Stimulated activated naive CD8-positive, alpha-beta T cell treated with anti-CD3 and anti-CD28 coated beads, Interleukin-15, amount 100 ng/mL, for 72 hours (primary cell): ENCODE results near the gene OGFR.

ENCODE experiments used
- ATAC-seq: fragments of 150-1000 bp; cut with Tn5 transposase; 2 replicates; pipeline ENCODE4 v1.10.0; 2021; ENCODE audit warnings: mild to moderate bottlenecking, moderate library complexity
- DNase-seq, 2 donors: peaks; one replicate each; pipeline ENCODE4 v3.0.0; 2021 to 2022
- H3K27ac Mint-ChIP-seq, 2 donors: one replicate each; pipeline ENCODE4 v1.8.0; 2022; ENCODE audit warnings: mild to moderate bottlenecking in 2 of 2, mixed read lengths in 2 of 2, moderate library complexity in 2 of 2
- H3K27me3 Mint-ChIP-seq: one replicate; pipeline ENCODE4 v1.8.0; 2022; ENCODE audit warnings: mixed read lengths
- H3K4me1 Mint-ChIP-seq: one replicate; pipeline ENCODE4 v1.8.0; 2022; ENCODE audit warnings: mild to moderate bottlenecking, mixed read lengths
- H3K4me3 Mint-ChIP-seq, 2 donors: one replicate each; pipeline ENCODE4 v1.8.0; 2022; ENCODE audit warnings: mild to moderate bottlenecking in 2 of 2, mixed read lengths in 2 of 2, moderate library complexity in 1 of 2
- H3K9me3 Mint-ChIP-seq, 2 donors: one replicate each; pipeline ENCODE4 v1.8.0; 2022; ENCODE audit warnings: mixed read lengths in 2 of 2

The OGFR gene

GRCh38 chr20:62800314-62801259 is 4.0 kb upstream of the OGFR start:
- no peak overlapping the region for H3K27ac Mint-ChIP-seq
- ATAC-seq: no peak
- no peaks in the 10 kb centered on the region for H3K9me3 Mint-ChIP-seq
- no peaks in the 10 kb centered on the region for H3K27me3 Mint-ChIP-seq
- no peak overlapping the region for H3K4me3 Mint-ChIP-seq
- peaks cover 45% of the 10 kb centered on the region for H3K4me1 Mint-ChIP-seq
- DNase-seq: no peak

- Mint-ChIP-seq H3K9me3 (no peaks in the 10 kb centered on the region), H3K4me1 (peaks cover 49% of the 10 kb centered on the region), H3K4me3 (no peak overlapping the region), H3K27ac (no peak overlapping the region), H3K27me3 (no peaks in the 10 kb centered on the region)
- DNase-seq: no peak
- no peak for ATAC-seq
Observed at GRCh38 chr20:62801284-62802010, 3.2 kb upstream of the OGFR start.

GRCh38 chr20:62802026-62802712 is 2.5 kb upstream of the OGFR start:
- no peak overlapping the region for H3K27ac Mint-ChIP-seq
- no peaks in the 10 kb centered on the region for H3K9me3 Mint-ChIP-seq
- H3K4me1 Mint-ChIP-seq: peaks cover 52% of the 10 kb centered on the region
- ATAC-seq (no peak), DNase-seq (no peak)
- H3K4me3 Mint-ChIP-seq: no peak overlapping the region
- no peaks in the 10 kb centered on the region for H3K27me3 Mint-ChIP-seq

- DNase-seq: no peak
Observed at GRCh38 chr20:62804021-62804626, 511 bp upstream of the OGFR start.

GRCh38 chr20:62805155-62805710 is 598 bp downstream of the OGFR start:
- Mint-ChIP-seq H3K9me3 (no peaks in the 10 kb centered on the region), H3K27me3 (no peaks in the 10 kb centered on the region), H3K4me1 (peaks cover 41% of the 10 kb centered on the region), H3K4me3 (peak overlapping the region; percentile 83 to 94), H3K27ac (peak overlapping the region; percentile 46 to 94)
- ATAC-seq (peak; percentile 56), DNase-seq (no peak)

More at GRCh38 chr20:62804021-62804626, 511 bp upstream of the OGFR start:
- no peaks in the 10 kb centered on the region for H3K9me3 Mint-ChIP-seq
- H3K4me3 Mint-ChIP-seq: peak overlapping the region; percentile 97 to 98
- H3K27me3 Mint-ChIP-seq: no peaks in the 10 kb centered on the region
- H3K27ac Mint-ChIP-seq: peak overlapping the region; percentile 96
- H3K4me1 Mint-ChIP-seq: peaks cover 45% of the 10 kb centered on the region
- ATAC-seq: peak; percentile 27

- DNase-seq (no peak), ATAC-seq (no peak)
- Mint-ChIP-seq H3K4me1 (peaks cover 41% of the 10 kb centered on the region), H3K27me3 (no peaks in the 10 kb centered on the region), H3K27ac (peak overlapping the region; percentile 46 to 94), H3K9me3 (no peaks in the 10 kb centered on the region), H3K4me3 (peak overlapping the region; percentile 83 to 94)
Observed at GRCh38 chr20:62805711-62806382, 1.2 kb downstream of the OGFR start.

- H3K27me3 Mint-ChIP-seq: no peaks in the 10 kb centered on the region
- no peak for ATAC-seq
- no peak for DNase-seq
- no peaks in the 10 kb centered on the region for H3K9me3 Mint-ChIP-seq
- peak overlapping the region; percentile 83 to 94 for H3K4me3 Mint-ChIP-seq
- peaks cover 41% of the 10 kb centered on the region for H3K4me1 Mint-ChIP-seq
- peak overlapping the region in 1 of 2 donors; percentile 80 for H3K27ac Mint-ChIP-seq
Observed at GRCh38 chr20:62806383-62807050, 1.9 kb downstream of the OGFR start.

- Mint-ChIP-seq H3K27ac (peak overlapping the region; percentile 49 to 83), H3K4me1 (peaks cover 49% of the 10 kb centered on the region), H3K27me3 (no peaks in the 10 kb centered on the region), H3K9me3 (no peaks in the 10 kb centered on the region), H3K4me3 (peak overlapping the region in 1 of 2 donors; percentile 33)
- ATAC-seq (no peak), DNase-seq (no peak)
Observed at GRCh38 chr20:62807444-62808210, 3.0 kb downstream of the OGFR start.

- Mint-ChIP-seq H3K27ac (peak overlapping the region in 1 of 2 donors; percentile 83), H3K4me3 (peak overlapping the region; percentile 33 to 35), H3K9me3 (no peaks in the 10 kb centered on the region), H3K4me1 (peaks cover 49% of the 10 kb centered on the region), H3K27me3 (no peaks in the 10 kb centered on the region)
- DNase-seq: peak; percentile 71 to 75
- ATAC-seq: peak; percentile 55
Observed at GRCh38 chr20:62808211-62808865, 3.7 kb downstream of the OGFR start.

GRCh38 chr20:62809530-62810428 is 5.1 kb downstream of the OGFR start:
- Mint-ChIP-seq H3K27me3 (peaks cover 6% of the 10 kb centered on the region), H3K27ac (no peak overlapping the region), H3K9me3 (no peaks in the 10 kb centered on the region), H3K4me1 (peaks cover 45% of the 10 kb centered on the region), H3K4me3 (no peak overlapping the region)
- DNase-seq (no peak), ATAC-seq (no peak)

GRCh38 chr20:62811320-62811719 is 6.7 kb downstream of the OGFR start:
- Mint-ChIP-seq H3K27me3 (peaks cover 21% of the 10 kb centered on the region), H3K27ac (no peak overlapping the region)

GRCh38 chr20:62811720-62812119 is 7.1 kb downstream of the OGFR start:
- ATAC-seq (no peak), DNase-seq (no peak)
- peaks cover 44% of the 10 kb centered on the region for H3K4me1 Mint-ChIP-seq
- H3K9me3 Mint-ChIP-seq: no peaks in the 10 kb centered on the region
- H3K27ac Mint-ChIP-seq: no peak overlapping the region
- no peak overlapping the region for H3K4me3 Mint-ChIP-seq
- peaks cover 24% of the 10 kb centered on the region for H3K27me3 Mint-ChIP-seq

More at GRCh38 chr20:62811320-62811719, 6.7 kb downstream of the OGFR start:
- no peak for ATAC-seq
- no peak for DNase-seq
- H3K4me3 Mint-ChIP-seq: no peak overlapping the region
- H3K4me1 Mint-ChIP-seq: peaks cover 48% of the 10 kb centered on the region
- H3K9me3 Mint-ChIP-seq: no peaks in the 10 kb centered on the region
